Measurements from ENCODE around the gene CPNE4.
"Not testable (repeated sequence)": the region's sequence is repeated elsewhere in the genome, so short reads cannot be mapped to it uniquely, and the experiment has no call there.

Gene CPNE4

DNA sequence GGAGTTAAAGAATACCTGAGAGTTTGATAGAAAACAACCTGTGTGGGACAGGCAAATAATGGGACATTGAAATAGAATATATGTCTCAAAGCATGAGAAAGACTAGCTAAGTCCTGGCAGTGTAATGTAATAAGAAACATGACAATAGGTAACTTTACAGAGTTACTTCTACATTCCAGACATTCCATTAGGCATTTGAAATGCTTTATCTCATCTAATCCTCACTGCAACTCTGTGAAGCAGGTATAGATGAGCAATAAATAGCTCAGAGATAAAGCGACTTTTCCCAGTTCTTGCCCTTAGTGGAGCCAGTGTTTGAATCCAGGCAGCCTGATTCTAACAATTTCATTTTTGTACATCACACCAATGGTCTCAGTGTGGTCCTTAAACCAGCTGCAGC, 76.8 kb downstream of the CPNE4 start:
- DNase-seq, result no peak

DNA sequence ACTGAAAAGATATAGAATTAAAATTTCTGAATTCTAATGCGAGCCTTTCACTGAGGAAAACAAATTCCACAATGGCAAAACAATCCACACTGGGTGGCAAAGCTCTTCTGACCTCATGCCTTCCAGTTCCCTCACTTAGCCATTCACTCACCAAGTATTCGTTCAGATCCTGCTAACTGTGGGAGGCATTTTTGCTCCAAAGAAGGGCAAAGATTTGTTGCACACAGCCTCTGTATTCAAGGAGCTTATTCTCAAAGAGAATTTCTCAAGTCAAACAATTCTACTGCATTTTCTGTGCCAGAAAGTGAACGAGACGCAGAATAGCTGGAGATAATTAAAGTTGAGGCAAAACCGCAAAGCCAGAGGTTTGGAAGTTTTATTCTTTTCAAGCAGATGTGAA, 77.3 kb downstream of the CPNE4 start:
- DNase-seq, result no peak

DNA sequence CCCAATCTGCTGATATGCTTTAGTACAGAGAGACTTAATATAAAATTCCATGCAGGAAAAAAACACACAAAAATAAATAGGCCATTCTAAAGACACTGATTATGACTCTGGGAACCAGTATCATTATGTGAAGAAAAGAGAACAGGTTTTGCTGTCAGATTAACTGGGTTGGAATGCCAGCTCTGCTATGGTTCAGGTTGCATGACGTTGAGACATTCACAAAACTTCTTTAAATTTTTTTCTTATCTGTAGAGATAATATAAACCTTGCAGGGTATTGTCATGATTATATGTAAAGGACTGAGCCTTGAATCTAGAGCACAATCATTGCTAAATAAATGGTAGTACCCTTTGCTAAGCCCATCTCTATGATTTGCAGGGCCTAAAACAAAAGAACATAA, 86.0 kb downstream of the CPNE4 start:
- no peak for DNase-seq

DNA sequence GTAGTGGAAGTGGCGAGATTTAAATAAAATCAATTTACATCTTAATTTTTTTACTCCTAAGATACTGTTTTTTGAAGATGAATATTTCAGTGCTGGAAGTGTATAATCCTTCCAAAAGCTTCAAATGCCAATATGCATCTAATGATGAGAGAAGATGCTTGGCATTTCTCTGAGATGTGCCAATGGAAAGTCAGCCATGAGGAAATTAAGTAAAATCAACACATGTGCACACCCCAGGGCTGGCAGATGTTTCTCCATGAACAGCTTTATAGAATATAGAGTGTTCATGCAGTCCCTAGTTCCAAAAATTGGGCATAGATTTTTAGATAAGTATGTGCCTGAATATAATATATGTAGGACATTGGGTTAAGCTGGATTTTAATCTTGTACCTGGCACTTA, 90.1 kb downstream of the CPNE4 start:
- DNase-seq, result no peak

DNA sequence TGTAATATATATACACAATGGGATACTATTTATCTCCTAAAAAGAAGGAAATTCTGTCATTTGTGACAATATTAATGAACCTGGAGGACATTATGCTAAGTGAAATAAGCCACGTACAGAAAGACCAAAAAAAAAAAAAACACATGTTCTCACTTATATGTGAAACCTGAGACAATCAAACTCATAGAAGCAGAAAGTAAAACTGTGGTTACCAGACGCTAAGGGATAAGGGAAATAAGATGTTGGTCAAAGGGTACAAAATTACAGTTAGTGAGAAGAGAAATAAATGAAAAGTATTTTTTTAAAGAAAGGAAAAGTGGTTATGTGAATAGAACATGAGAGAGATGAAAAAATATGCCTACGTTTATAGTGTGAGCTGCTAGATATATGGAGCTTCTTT, 101.1 kb downstream of the CPNE4 start:
- DNase-seq, result no peak

DNA sequence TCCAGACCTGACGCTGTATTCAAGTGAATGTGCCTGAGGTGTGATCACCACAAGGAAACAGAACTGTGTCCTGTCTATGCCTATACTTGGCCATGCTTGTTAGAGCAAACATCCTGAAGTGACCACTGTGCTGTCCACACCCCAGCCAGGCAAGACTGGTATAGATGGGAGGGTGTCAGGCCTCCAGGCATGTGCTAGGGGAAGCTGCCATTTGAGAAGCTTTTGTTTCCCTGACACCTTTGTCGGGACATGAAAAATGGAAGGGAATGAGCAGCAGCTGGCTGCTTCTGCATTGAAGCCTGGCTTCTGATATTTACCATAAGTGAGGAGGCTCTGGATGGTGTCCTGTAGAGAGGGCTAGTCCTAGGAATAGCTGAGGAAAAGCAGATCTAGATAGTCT, 106.2 kb downstream of the CPNE4 start:
- DNase-seq, result no peak

DNA sequence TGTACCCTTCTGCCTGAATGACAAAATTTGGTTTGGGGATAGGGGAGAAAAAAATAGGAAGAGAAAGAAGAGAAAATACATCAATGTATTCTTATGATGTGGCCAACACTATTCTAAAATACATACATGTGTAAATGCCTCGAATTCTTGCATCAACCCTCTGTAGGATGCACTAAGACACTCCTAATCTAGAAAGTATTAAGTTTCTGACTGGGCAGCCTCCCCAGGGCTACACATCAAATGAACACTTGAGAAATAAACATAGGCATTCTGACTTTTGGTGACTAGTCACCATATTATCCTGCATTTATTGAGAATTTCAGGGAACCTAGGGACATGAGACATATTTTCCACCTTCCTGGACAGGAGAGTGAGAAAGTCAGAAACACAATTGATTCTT, 109.2 kb downstream of the CPNE4 start:
- no peak for DNase-seq

DNA sequence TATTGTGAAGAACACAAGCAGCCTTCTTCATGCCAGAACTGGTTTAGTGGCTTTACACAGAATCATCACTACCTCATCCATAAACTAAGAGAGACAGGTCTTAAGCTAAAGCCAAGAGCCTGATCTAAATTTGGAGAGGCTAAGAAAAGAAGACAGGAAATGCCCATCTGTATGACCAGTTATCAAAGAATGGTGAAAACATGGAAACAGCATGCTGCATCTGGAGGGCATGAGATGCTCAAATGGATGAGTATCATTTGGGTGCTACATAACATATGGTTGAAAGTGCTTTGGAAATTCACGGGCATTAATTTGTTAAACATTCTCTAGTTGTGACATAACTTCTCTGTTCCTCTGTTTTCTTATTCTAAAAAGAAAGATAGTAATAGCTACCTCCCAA, 112.5 kb downstream of the CPNE4 start:
- no peak for DNase-seq

DNA sequence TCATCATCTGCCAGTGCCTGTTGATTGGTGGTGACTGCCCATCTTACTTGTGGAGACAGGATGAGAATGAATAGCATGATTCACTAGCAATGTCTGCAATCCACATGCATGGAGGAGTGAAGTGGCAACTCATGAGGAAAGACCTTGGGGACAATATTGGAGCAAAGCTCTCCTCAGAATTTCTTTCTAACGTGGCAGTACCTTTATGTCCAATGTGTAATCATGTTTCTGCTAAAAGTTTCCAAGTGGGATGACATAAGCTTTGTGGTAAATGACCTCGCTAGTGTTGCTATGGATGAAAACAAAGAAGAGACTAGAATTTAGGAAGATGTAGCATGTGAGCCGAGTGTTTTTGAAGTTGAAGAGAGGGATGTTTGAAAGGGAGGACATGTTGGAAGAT, 117.8 kb downstream of the CPNE4 start:
- no peak for DNase-seq

DNA sequence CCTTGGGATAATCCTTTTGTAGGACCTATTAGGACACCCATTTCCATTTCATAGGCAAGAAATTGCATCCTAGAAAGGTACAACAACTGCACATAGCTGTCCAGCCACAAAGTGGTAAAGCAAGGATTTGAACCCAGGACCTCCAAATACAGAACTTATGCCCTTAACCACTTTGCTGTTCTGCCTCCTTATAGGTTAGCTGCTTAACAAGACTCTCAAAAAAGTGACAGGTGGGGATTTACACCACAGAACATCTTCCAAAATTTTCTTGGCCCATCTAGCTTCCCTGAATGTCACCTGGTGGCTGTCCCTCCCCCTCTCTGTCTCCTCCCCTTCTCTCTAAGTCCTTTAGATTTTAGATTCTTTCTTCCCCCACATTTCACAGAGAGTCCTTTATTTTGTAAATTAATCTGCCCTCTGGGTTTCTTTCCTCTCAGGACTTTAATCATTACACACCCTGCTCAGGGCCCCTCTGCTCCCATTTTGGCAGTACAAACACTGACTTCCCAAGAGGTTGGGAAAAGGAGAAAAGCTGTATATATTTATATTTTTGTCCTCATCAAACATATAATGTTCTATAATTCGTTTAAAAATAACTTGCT, 120.6 kb downstream of the CPNE4 start:
- no peak for DNase-seq

DNA sequence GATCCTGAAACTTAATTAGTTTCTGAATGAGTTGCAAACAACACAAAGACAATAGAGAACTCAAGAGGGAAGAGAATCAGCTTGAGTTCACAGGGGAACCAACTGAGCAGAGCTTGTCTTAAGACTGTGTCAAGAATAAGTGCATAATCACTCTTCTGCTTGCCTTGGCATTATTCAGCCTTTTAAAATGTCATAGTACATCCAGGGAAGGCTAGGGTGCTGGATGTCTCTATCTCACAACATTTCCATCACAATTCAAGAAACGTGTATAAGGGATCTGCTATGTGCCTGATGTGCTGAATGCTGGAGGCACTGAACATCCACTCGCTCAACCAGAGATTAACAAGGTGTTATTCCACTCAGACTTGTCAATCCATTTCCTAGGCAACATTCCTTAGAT, 122.6 kb downstream of the CPNE4 start:
- DNase-seq, result no peak

DNA sequence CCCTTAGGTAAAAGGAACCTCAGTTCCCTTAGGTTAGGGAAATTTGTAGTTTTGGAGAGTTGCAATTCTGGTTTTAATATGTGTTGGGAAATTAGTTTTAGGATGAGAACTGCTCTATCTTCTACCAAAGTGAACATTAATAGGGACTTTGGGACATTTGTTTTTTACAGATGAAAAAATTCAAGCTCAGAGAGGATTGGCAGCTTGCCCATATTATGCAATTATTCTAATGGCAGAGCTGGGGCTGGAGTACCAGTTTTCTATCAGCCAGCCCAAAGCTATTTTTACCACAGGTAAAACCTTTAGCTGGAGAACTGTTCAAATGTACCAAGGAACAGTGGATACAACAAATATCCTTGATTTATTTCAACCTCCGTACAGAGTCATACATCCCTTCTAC, 127.0 kb downstream of the CPNE4 start:
- DNase-seq, result no peak

DNA sequence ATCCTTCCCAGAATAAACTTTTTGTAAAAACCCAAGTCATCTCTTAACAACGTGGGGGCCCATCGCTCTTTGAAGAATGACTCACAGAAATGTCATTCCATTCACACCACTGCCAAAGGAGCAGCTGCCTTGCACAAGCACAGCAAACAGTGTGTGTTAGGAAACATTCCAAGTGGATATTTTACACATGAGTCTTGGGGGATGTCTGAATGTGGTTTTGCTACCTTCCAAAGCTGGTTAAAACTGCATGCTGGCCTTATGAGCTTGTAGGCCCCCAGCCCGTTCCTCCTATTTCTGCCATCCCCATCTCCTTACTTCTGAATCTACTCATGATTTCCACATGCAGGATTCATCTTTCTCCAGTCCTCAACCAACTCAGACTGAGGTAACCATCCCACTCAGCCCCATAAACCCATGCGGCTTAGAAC, 130.8 kb downstream of the CPNE4 start:
- DNase-seq, result no peak

DNA sequence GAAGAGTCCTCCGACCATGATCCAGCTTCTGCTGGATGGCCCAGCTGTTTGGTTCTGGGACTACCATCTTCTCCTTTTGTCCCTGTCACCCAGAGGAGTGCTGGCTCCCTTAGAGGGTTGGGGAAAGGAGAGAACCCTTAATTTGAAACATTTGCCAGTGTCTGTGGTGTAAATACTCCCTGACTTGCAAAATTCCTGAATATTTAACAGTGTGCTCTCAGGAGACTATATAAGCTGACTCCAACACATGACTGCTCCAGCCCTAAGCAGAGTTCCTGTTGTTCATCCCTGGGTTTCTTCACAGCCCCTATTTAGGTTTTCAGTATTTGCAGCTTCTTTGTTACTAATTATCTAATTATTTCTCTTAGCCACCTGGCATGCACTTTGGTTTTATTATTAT, 133.1 kb downstream of the CPNE4 start:
- no peak for DNase-seq

DNA sequence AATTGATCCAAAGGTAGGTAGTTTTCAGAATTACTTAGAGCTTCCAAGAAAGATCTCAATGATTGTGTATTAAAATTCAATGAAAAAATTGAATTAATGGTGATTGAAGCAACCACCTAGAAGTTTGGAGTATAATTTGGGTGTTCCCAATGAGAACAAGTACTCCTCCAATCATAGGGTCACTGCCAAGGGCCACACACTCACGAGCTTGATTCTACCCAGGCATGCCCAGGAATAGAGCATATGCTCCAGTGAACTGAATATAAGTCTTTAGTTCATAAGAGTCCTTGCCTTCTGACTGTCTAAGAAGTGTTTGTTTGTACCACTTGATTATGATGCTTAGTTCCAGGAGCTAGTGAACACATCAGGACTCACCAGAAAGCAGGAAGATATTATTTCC, 133.9 kb downstream of the CPNE4 start:
- DNase-seq, result no peak

DNA sequence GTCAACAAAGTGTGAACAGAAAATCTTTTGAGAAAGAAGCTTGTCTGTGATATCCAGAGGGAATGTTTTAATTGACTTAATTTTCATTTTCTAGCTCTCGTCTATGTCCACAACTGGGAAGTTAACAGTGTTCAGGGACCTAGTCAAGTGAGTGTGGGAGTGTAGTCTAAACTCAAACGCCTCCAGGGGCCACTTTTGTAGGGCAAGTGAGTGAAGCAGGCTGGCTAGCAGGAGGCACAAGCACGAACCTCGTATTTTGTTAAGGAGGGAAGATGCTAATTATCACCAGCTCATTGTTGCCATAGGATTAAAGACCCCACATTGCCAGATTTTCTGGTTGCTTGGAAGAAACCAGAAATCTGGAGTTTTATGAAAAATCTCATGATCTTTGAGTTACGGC, 135.8 kb downstream of the CPNE4 start:
- no peak for DNase-seq

DNA sequence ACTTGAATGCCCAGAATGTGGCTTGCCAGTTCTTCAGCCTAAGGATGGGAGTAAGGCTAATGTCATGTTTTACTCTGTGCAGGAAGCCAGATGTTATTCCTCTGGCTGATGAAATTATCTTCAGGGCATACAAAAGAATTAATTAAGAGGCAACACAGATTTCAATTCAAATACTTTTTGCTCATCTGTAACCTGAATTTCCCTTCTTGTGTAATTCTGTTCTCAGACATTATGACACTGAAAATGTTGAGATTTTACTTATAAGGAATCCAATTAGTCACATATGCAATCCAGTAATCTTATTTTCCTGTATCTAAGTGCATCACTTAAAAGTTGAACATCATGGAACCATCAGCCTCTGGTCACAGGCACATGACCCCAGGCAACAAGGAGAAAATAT, 136.5 kb downstream of the CPNE4 start:
- DNase-seq, result no peak

DNA sequence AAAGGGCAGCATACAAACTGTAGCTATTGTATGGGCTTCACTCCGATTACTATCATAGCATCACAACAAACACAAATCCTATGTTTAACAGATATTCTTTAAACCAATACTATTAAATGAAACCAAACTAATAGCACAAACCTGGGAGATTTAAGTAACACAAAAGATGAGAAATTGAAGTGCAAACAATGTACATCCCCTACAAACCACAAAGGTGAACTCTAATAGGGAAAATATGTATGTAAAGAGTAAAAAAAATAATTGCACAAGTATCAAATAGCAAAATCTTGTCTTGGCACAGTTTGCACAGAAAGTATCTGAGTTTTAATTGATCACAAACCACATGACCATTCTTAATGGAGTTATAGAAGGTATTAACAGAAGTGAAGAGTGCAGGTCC, 138.5 kb downstream of the CPNE4 start:
- DNase-seq, result no peak

DNA sequence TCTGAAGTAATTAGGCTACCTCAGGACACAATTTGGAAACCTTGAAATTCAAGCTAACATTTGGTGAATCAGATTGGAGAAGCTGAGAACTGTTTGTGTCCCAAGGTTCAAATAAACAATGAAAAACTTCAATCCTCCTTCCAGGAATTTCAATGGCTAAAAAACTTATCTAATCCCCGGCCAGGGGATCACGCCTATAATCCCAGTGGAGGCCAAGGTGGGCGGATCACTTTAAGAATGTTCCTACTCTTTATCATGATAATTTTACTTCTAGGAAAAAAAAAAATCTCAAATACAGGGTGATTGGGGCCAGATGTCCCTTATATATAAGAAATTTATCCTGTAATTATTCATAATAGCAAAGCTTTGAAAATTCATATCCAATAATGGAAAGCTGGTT, 139.0 kb downstream of the CPNE4 start:
- no peak for DNase-seq

DNA sequence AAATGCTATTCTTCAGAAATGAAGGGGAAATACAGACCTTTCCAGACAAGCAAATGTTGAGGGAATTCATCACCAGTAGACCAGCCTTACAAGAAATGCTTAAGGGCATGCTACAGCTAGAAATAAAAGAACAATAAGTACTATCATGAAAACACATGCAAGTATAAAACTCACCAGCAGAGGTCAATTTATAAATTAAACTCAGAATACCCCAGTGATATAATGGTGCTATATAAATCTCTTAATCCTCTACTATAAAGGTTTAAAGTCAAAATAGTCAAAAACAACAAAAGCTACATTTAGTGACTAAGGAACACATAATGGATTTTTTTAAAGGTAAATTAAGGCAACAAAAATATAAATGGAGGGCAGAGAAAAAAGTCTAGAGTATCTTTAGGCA, 142.5 kb downstream of the CPNE4 start:
- no peak for DNase-seq

DNA sequence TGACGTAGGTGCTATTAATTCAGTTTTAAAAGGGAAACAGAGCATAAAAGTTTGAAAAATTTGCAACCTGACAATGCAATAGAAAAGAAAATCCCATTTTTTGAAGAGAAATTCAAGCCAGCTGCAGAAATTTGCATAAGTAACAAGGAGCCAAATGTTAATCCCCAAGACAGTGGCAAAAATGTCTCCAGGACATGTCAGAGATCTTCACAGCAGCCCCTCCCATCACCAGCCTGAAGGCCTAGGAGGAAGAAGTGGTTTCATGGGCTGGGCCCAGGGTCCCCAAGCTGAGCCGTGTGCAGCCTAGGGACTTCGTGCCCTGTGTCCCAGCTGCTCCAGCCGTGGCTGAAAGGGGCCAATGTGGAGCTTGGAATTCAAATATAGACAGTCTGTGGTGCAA, 148.9 kb downstream of the CPNE4 start:
- not testable (repeated sequence) for DNase-seq

DNA sequence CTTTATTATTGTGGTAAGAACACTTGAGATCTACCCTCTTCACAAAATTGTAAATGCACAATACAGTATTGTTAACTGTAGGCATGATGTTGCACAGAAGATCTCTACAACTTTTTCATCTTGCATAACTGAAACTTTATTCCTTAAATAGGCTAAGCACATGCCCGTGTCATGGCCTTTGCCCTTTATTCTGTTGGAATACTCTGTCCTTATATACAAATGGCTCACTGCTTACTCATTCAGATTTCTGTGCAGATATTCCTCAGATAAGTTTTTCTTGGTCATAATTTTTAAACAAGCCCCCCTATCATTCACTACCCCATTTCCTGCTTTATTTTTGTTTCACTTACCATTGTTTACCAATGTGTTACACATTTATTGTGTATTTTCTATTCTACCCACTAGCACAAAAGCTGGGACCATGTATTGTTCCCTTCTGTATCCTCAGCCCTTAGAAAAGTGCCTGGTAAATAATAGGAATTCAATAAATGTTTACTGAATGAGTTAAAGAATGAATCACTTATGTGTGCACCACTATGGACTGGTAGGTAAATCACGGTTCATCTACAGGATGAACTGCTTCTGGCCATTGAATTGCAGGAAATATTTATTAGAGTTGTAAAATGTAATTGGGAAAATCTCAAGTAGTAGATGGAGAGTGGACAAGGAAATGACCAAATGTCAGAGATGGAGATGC, 151.0 kb downstream of the CPNE4 start:
- DNase-seq, result no peak

DNA sequence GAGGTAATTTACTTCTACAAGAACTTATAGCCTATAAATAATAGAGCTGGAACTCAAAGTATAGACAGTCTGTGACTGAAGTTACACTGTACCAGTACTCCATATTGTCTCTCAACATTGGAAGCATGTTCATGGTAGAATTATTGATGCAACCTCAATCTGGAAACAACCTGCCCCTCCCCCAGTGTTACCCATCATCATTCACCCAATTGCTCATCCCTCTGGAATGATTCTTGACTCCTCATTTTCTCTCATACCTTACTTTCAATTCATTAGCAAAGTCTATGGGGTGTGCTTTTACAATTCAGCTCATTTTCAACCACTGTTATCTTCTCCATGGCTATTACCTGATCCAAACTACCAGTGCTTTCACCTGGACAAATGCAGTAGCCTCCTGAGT, 151.7 kb downstream of the CPNE4 start:
- DNase-seq, result no peak

DNA sequence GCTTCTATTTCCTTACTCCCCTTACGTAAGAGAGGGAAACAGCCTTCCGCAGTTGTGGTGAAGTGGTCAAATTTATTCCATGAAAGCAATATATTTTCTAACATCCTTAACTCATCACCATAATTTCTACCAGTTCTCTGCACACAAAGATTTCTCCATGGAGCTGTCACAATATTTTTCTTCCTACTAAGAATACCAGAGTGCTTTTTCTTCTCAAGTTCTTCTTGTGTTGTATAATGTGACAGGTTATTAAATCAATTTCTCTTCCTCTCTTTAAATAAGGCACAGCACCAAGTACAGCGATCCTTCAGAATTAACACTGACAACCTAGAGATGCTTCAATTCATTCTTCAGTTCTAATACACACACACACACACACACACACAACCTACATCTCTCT, 153.0 kb downstream of the CPNE4 start:
- DNase-seq, result no peak

DNA sequence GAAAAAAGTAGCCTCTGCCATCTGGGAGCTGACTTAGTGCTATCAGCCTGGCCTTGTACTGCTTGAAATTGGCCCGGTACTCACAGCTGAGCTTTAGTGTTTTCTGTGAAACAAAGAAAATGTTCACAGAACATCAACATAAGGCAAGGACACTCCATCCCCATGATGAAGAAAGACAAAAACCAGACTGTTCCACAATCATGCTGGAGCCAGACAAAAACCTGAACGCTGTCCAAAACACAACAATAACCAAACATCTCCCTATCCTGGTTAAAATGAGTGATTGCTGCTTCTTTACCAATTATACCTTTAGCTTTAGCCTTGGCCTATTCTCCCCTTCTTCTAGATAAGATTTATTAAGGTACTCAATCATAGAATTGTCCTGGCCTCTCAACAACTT, 153.9 kb downstream of the CPNE4 start:
- DNase-seq, result no peak

All from NCI-H1092 treated with DMSO at 0.1 percent for 48 hours (cell line).